ENCODE results near the gene AP3D1.

DNA sequence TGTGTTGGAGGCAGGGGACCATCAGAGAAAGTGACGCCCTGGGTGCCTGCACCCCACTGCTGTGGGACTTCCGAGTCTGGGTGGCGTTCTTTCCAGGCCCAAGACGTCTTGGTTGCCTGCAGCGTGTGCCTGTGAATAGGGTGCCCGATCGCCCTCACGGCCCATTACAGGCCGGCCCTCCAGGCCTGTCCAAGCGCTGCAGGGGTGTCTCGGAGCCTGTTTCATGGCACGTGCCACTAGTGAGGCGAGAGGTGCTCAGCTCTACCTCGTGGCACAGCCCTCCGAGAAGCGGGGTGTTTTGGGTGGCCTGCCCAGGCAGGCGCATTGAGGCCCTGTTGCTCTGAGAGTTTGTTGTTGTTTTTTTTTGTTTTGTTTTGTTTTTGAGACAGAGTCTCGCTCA, 42.4 kb upstream of the AP3D1 start:
- TF ChIP-seq CTCF (conservative IDR thresholded peaks at IDR 0.05; ENCODE audit: low read length) (no peak), EZH2phosphoT487 (IDR thresholded peaks at IDR 0.05; ENCODE audit: borderline replicate concordance, low read depth, low read length) (no peak)

Data from OCI-LY7 (cell line).